Neural progenitor cell (in vitro differentiated cells): ENCODE results near the gene SLC7A10.

Source experiments
- CTCF ChIP-seq: fragments of 200-600 bp; sonication (generic); IDR thresholded peaks from 2 replicates; pipeline ENCODE4 v1.5.1; 2017; ENCODE audit warnings: antibody characterized with exemption, mild to moderate bottlenecking
- EZH2 ChIP-seq: fragments of 200-600 bp; sonication (generic); IDR thresholded peaks from 2 replicates; pipeline ENCODE4 v1.6.1; 2017; ENCODE audit warnings: antibody characterized with exemption, mild to moderate bottlenecking, moderate library complexity

- TF ChIP-seq CTCF: no peak
- TF ChIP-seq EZH2: no peak
Measured at GRCh38 chr19:33248954-33249613, 23.4 kb upstream of the SLC7A10 start.
